Heart left ventricle (tissue), 13 donors: Measurements from ENCODE around the gene TMEM163.
"Not testable (repeated sequence)": the region's sequence is repeated elsewhere in the genome, so short reads cannot be mapped to it uniquely, and the experiment has no call there.

Experiments
- CTCF ChIP-seq, 12 donors: fragments of 200-600 bp; sonication (generic) in 4 of 12; IDR thresholded peaks; one replicate each; pipeline versions ENCODE4 v1.5.0 to v1.8.0; 2018 to 2022; ENCODE audit warnings: antibody characterized with exemption in 12 of 12, mild to moderate bottlenecking in 5 of 12
- POLR2A ChIP-seq, 2 donors: fragments of 450-650 bp; IDR thresholded peaks; one replicate each; pipeline ENCODE4 v1.6.1; 2017; ENCODE audit warnings: antibody characterized with exemption in 2 of 2, mild to moderate bottlenecking in 2 of 2, moderate library complexity in 2 of 2
- donor health status: ischemic (EF 13 %, LVEDD 7.1; RV severe dilation, severe dysfunction).
- donor health status: DM: no; HTN: yes; CAD: no.
- donor health status: DM: no; HTN: no; CAD: no.
- donor health status: ischemic (EF 25% LVEDD 6.9; RV normal size, moderate dysfunction).
- donor health status: ischemic (EF 25% LVEDD 5.7; RV mildly dilated, moderate dysfunction).
- donor health status: ischemic (EF 35%, LVEDD 5.7; RV mildly dilated, moderate dysfunction).
- donor health status: nonischemic (EF 11% LVEDD 7.7; RV severe dilation, severe dysfunction).
- donor health status: DM: yes; HTN: yes; CAD: no.
- donor health status: PGD.
- donor health status: ischemic (EF 29% LVEDD 5.4; RV normal size, mild dysfunction).
- donor health status: nonischemic (EF 23%, LVEDD 6.1; RV moderate dilation, normal function).

GRCh38 chr2:134656391-134656790, 62.4 kb downstream of the TMEM163 start:
- not testable (repeated sequence) for TF ChIP-seq CTCF, POLR2A (IDR thresholded peaks at IDR 0.05)
